Keratinocyte (primary cell): ENCODE data around the gene CEP63. TPM values are rescaled to one million over a fixed set of nuclear protein-coding genes. Genes with fewer than 3 reads are reported as not detected.

ENCODE experiments used
- DNase-seq: peaks from one replicate; pipeline ENCODE4 v3.0.0-alpha.2; 2011; ENCODE audit warnings: low read depth, missing footprints, low spot score
- FAIRE-seq: peaks from 2 replicates; lab custom pipeline; 2011; peaks lifted over from hg19 to GRCh38; lab: Jason Lieb, UNC
- H2AFZ ChIP-seq: 2 replicates; pipeline ENCODE4 v1.6.0; 2012; ENCODE audit warnings: low read length, control low read depth, inconsistent platforms; ENCODE audit not compliant: control insufficient read depth
- H3K27ac ChIP-seq: 2 replicates; pipeline ENCODE4 v1.5.1; 2011; ENCODE audit warnings: low read length; ENCODE audit not compliant: control insufficient read depth, insufficient read depth
- H3K27me3 ChIP-seq: 3 replicates; pipeline ENCODE4 v1.6.0; 2011; ENCODE audit warnings: low read length; ENCODE audit not compliant: control insufficient read depth, insufficient read depth; ENCODE audit errors: extremely low read depth
- H3K36me3 ChIP-seq, 2 experiments: 2 replicates in 1 of 2; 3 replicates in 1 of 2; pipeline ENCODE4 v1.5.1; 2011; ENCODE audit warnings: low read length in 2 of 2, mild to moderate bottlenecking in 1 of 2; ENCODE audit not compliant: control insufficient read depth in 2 of 2, insufficient read depth in 2 of 2; ENCODE audit errors: extremely low read depth in 1 of 2
- H3K4me1 ChIP-seq: 3 replicates; pipeline ENCODE4 v1.5.1; 2011; ENCODE audit warnings: low read length; ENCODE audit not compliant: control insufficient read depth, insufficient read depth; ENCODE audit errors: extremely low read depth
- H3K4me2 ChIP-seq: 3 replicates; pipeline ENCODE4 v1.6.0; 2011; ENCODE audit warnings: low read depth, low read length; ENCODE audit not compliant: control insufficient read depth, insufficient read depth; ENCODE audit errors: extremely low read depth
- H3K4me3 ChIP-seq, 3 experiments: fragments of 200-600 bp in 1 of 3; sonication (generic) in 1 of 3; 2 replicates in 2 of 3; 3 replicates in 1 of 3; pipeline ENCODE4 v1.5.1; 2011 to 2016; ENCODE audit warnings: low read length in 3 of 3, mild to moderate bottlenecking in 3 of 3, control low read depth in 2 of 3, inconsistent platforms in 1 of 3, low read depth in 1 of 3, mixed read lengths in 1 of 3, mixed run types in 1 of 3, moderate library complexity in 1 of 3; ENCODE audit not compliant: control insufficient read depth in 2 of 3, insufficient read depth in 2 of 3; ENCODE audit errors: extremely low read depth in 1 of 3
- H3K79me2 ChIP-seq: 2 replicates; pipeline ENCODE4 v1.6.0; 2012; ENCODE audit warnings: low read length; ENCODE audit not compliant: control insufficient read depth, insufficient read depth
- H3K9ac ChIP-seq: 3 replicates; pipeline ENCODE4 v1.6.0; 2011; ENCODE audit warnings: low read length; ENCODE audit not compliant: control insufficient read depth, insufficient read depth; ENCODE audit errors: extremely low read depth
- H3K9me1 ChIP-seq: 3 replicates; pipeline ENCODE4 v1.6.0; 2011; ENCODE audit warnings: low read length; ENCODE audit not compliant: control insufficient read depth, insufficient read depth; ENCODE audit errors: extremely low read depth
- H3K9me3 ChIP-seq: 2 replicates; pipeline ENCODE4 v1.5.1; 2012; ENCODE audit warnings: low read depth, low read length; ENCODE audit not compliant: control insufficient read depth
- H4K20me1 ChIP-seq: 3 replicates; pipeline ENCODE4 v1.6.0; 2011; ENCODE audit warnings: low read length; ENCODE audit not compliant: control insufficient read depth, insufficient read depth; ENCODE audit errors: extremely low read depth
- CTCF ChIP-seq, 3 experiments: IDR thresholded peaks in 1 of 3; conservative IDR thresholded peaks in 1 of 3; optimal IDR thresholded peaks in 1 of 3; 2 replicates in 2 of 3; 3 replicates in 1 of 3; pipeline versions ENCODE3 to v1.5.1; 2011; ENCODE audit warnings: low read length in 3 of 3, mild to moderate bottlenecking in 3 of 3, moderate library complexity in 2 of 3, control low read depth in 1 of 3, inconsistent platforms in 1 of 3; ENCODE audit not compliant: insufficient read depth in 2 of 3; ENCODE audit errors: extremely low read depth in 1 of 3
- EZH2 ChIP-seq: IDR thresholded peaks from one replicate; pipeline ENCODE4 v1.6.1; 2012; ENCODE audit warnings: inconsistent platforms, mild to moderate bottlenecking, low read length, moderate library complexity
- dilution Hi-C: fragments of 300-500 bp; cut with MboI; formaldehyde crosslinking; loops from one replicate; pipeline ENCODE4 v1.7.0; 2020; ENCODE audit warnings: low sequenced_read_pairs; ENCODE audit not compliant: extremely low pct_ligation_motif_present
- polyA plus RNA-seq, 5 experiments: library from polyadenylated mRNA; depleted of rRNA in 3 of 5; stranded (reverse) in 3 of 5; stranded (forward) in 1 of 5; unstranded in 1 of 5; fragments of >200 nt; gene quantifications; 1 replicate in 1 of 5; 2 replicates in 3 of 5; 3 replicates in 1 of 5; pipeline versions ENCODE4 v1.2.1 to v1.2.3, GENCODE V29; 2011 to 2012; ENCODE audit warnings: missing spikeins in 2 of 5, low read depth in 1 of 5, low replicate concordance in 1 of 5

CEP63 gene
- polyA plus RNA-seq, 1 donor (not counting 4 experiments of a cell fraction or from before 2014, with no cell fraction given) = 10.1 TPM

GRCh38 chr3:134533493-134533892 lies 47.6 kb downstream of the CEP63 start:
- dilution Hi-C loops = no loop called here
- no peak for TF ChIP-seq CTCF (optimal IDR thresholded peaks at IDR 0.05 in 1 of 3, IDR thresholded peaks at IDR 0.05 in 1 of 3, conservative IDR thresholded peaks at IDR 0.05 in 1 of 3; ENCODE audit: extremely low read depth in 1 of 3, insufficient read depth in 2 of 3, low read length in 3 of 3)
- no peak for TF ChIP-seq EZH2
- Histone ChIP-seq H3K36me3 (peaks cover 0 to 3% of the 10 kb centered on the region in 2 experiments), H3K27ac (no peak overlapping the region), H4K20me1 (no peaks in the 10 kb centered on the region), H2AFZ (no peak overlapping the region), H3K9ac (no peak overlapping the region), H3K9me1 (no peaks in the 10 kb centered on the region), H3K79me2 (no peaks in the 10 kb centered on the region), H3K27me3 (no peaks in the 10 kb centered on the region), H3K4me2 (no peak overlapping the region), H3K4me3 (no peak overlapping the region), H3K4me1 (no peaks in the 10 kb centered on the region), H3K9me3 (no peaks in the 10 kb centered on the region)
- DNase-seq (no peak), FAIRE-seq (no peak)

- dilution Hi-C loops = no loop called here
- no peaks in the 10 kb centered on the region for H3K79me2 ChIP-seq
- H3K4me2 ChIP-seq = no peak overlapping the region
- no peaks in the 10 kb centered on the region for H3K4me1 ChIP-seq
- H3K27me3 ChIP-seq = no peaks in the 10 kb centered on the region
- H2AFZ ChIP-seq = no peak overlapping the region
- no peak overlapping the region for H3K4me3 ChIP-seq
- DNase-seq (no peak), FAIRE-seq (no peak)
- H4K20me1 ChIP-seq = no peaks in the 10 kb centered on the region
- H3K9ac ChIP-seq = no peak overlapping the region
- H3K9me3 ChIP-seq = no peaks in the 10 kb centered on the region
- TF ChIP-seq EZH2 (no peak), CTCF (optimal IDR thresholded peaks at IDR 0.05 in 1 of 3, IDR thresholded peaks at IDR 0.05 in 1 of 3, conservative IDR thresholded peaks at IDR 0.05 in 1 of 3; ENCODE audit: extremely low read depth in 1 of 3, insufficient read depth in 2 of 3, low read length in 3 of 3) (no peak)
- H3K9me1 ChIP-seq = no peaks in the 10 kb centered on the region
- H3K36me3 ChIP-seq = peaks cover 0 to 3% of the 10 kb centered on the region in 2 experiments
- no peak overlapping the region for H3K27ac ChIP-seq
Observed at GRCh38 chr3:134535186-134535970, 49.5 kb downstream of the CEP63 start.
